LNCaP clone FGC (cell line): ENCODE measurements around the gene GRIA1.

Experiments used
- DNase-seq: peaks from one replicate; pipeline ENCODE4 v3.0.0-alpha.2; 2011; ENCODE audit warnings: low read depth
- H3K4me3 ChIP-seq: 2 replicates; pipeline ENCODE4 v1.5.1; 2011; ENCODE audit warnings: mild to moderate bottlenecking, low read depth, low read length, control low read depth
- TF ChIP-seq, protein P1 (sequence below): IDR thresholded peaks from 2 replicates; pipeline ENCODE4 v1.5.1; 2012; ENCODE audit warnings: mild to moderate bottlenecking; ENCODE audit not compliant: control insufficient read depth, insufficient read depth; ENCODE audit errors: extremely low read depth

Gene GRIA1

DNA sequence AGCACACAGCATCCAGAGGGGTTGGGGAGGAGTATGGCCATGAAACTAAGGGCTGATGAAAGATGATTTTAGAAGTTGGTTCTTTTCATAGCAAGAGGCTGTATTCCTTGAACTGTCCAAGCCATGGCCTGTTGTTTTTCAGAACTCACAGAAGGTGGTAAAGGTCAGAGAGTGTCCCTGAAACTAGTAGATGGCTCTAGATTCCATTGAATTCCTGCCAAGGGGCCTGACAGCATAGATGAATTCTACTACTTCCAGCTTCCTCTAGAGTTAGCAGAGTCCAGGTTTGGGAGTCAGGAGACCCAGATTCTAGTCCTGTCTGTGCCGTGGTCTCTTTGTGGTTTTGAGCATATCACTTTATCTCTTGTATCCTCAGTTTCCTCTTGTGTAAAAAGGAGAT lies 101.6 kb downstream of the GRIA1 start:
- DNase-seq, result no peak
- H3K4me3 ChIP-seq, result no peak overlapping the region
- TF ChIP-seq, protein P1, sequence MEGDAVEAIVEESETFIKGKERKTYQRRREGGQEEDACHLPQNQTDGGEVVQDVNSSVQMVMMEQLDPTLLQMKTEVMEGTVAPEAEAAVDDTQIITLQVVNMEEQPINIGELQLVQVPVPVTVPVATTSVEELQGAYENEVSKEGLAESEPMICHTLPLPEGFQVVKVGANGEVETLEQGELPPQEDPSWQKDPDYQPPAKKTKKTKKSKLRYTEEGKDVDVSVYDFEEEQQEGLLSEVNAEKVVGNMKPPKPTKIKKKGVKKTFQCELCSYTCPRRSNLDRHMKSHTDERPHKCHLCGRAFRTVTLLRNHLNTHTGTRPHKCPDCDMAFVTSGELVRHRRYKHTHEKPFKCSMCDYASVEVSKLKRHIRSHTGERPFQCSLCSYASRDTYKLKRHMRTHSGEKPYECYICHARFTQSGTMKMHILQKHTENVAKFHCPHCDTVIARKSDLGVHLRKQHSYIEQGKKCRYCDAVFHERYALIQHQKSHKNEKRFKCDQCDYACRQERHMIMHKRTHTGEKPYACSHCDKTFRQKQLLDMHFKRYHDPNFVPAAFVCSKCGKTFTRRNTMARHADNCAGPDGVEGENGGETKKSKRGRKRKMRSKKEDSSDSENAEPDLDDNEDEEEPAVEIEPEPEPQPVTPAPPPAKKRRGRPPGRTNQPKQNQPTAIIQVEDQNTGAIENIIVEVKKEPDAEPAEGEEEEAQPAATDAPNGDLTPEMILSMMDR, result no peak

DNA sequence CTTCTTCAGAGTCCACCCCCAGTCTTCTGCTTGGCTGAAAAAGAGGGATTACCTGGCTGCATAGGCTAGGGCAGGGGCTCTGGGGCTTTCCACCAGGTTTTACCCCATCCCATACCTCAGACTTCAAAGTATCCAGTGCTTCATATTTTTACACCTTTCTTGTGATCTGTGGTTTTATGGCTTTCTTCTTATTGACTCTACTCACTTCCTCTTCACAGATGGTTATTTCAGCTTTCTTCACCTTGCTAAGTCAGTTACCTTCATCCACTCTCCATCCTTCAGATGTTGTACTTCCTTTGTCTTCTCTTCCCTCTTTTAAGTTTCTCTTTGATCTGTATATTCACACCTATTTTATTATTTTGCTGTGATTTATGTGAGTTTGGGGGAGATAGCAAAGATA lies 104.3 kb downstream of the GRIA1 start:
- no peak for DNase-seq
- TF ChIP-seq, protein P1, result no peak
- no peak overlapping the region for H3K4me3 ChIP-seq

DNA sequence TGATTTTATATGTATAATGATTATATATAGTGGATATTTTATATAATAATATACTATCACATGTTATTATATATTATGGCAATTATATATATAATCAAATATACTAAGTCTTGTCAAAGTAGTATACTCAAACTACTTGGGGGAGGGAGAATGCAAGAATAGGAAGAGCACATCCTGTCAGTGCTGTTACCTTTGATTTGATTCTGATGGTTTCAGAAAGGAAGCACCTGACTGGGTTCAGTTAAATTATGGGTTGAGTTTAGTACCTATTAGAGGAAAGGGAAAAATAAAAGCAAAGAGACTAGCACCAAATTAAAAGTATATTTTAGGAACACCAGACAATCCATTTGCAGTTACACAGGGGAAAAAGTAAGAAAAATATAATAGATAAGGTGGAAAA lies 107.6 kb downstream of the GRIA1 start:
- DNase-seq, result no peak
- TF ChIP-seq, protein P1, result no peak

DNA sequence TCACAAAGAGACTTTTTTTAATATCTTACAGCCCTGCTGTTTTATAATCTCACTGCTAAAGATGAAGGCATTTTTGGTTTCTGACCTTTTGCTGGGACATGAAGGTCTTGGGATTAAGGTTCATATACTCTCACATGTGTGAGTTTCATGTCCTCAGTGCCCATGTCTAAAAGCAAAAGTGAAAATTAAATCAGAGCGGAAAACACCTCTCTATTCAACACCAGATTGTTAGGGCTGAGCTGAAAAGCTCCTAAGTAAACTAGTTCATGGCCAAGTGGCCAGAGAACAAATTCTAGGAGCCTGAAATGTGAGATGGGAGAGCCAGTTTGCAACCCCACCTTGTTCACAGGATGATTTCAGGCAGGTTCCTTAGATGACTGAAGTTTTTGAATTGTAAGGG lies 110.9 kb downstream of the GRIA1 start:
- no peak for DNase-seq
- TF ChIP-seq, protein P1, result no peak
- no peak overlapping the region for H3K4me3 ChIP-seq

More for the DNA sequence above, 107.6 kb downstream of the GRIA1 start:
- H3K4me3 ChIP-seq, result no peak overlapping the region

DNA sequence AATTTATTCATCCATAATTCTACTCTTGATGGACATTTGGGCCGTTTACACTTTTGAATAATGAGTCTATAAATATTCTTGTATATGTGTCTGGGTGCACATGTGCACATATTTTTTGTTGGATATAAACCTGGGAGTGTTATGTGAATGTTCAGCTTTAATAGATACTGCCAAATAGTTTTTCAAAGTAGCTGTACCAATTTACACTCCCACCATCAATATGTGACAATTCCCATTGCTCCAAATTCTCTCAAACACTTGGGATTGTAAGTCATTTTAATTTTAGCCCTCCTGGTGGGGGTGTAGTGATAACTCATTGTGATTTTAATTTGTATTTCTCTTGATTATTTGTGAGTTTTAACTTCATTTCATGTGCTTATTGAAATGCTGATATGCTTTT lies 114.9 kb downstream of the GRIA1 start:
- no peak for DNase-seq
- H3K4me3 ChIP-seq, result no peak overlapping the region
- TF ChIP-seq, protein P1, result no peak

DNA sequence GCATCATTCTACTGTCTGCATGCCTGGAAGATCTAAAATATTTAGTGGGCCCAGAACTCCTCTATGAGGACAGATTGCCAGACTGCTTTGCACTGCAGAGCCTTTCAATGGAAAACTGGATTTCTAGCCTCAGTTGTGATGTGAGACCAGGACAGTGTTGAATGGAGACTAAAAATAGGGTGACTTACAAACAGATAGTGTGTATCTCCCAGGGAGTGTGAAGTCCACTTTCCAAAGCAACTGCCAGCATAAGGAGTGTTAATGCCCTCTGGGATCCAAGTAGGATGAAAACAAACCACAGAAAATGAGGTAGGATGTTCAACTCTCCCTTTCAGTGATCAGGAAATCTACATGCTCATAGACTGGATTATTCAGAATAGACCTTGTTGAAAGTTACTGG lies 119.5 kb downstream of the GRIA1 start:
- no peak for DNase-seq
- H3K4me3 ChIP-seq, result no peak overlapping the region
- TF ChIP-seq, protein P1, result no peak

DNA sequence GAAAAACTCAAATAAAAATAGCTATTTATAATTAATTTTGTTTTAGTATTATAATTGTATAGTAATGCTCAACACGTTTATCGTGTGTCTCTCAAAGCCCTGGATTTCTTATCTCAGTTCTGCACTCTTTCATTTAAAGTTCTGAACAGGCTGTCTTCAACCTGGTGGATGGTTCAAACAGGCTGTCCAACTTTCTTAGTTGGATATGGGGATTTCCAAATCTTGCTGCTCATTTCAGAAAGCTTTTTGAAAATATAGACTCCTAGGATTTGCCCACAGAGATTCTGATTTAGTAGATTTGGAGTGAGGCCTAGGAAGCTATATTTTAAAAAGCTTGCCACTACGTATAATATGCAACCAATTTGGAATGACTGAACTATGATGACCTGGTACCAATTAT lies 120.3 kb downstream of the GRIA1 start:
- DNase-seq, result no peak
- TF ChIP-seq, protein P1, result no peak
- H3K4me3 ChIP-seq, result no peak overlapping the region
